OCI-LY1 (cell line): ENCODE results near the gene NPLOC4.
A peak's percentile ranks its signal among the peaks of the same experiment; 100 is the strongest.

Experiments
- H2AFZ ChIP-seq: fragments of 200-600 bp; sonication (generic), shearing (Covaris generic); 2 replicates; pipeline ENCODE4 v1.6.0; 2014; ENCODE audit warnings: antibody characterized with exemption, mild to moderate bottlenecking, low read length
- H3F3A ChIP-seq: fragments of 200-600 bp; sonication (generic), shearing (Covaris generic); 2 replicates; pipeline ENCODE4 v1.6.0; 2014; ENCODE audit warnings: mild to moderate bottlenecking, antibody characterized with exemption, low read length, moderate library complexity; ENCODE audit not compliant: insufficient read depth
- H3K27ac ChIP-seq: fragments of 200-600 bp; sonication (generic); 2 replicates; pipeline ENCODE4 v1.5.1; 2014; ENCODE audit warnings: low read length, mixed run types, mild to moderate bottlenecking, low read depth; ENCODE audit not compliant: poor library complexity, severe bottlenecking
- H3K27me3 ChIP-seq: fragments of 200-600 bp; sonication (generic); 2 replicates; pipeline ENCODE4 v1.6.0; 2014; ENCODE audit warnings: antibody characterized with exemption, mild to moderate bottlenecking, low read length, moderate library complexity; ENCODE audit not compliant: insufficient read depth
- H3K36me3 ChIP-seq: fragments of 200-600 bp; sonication (generic); 2 replicates; pipeline ENCODE4 v1.6.1; 2014; ENCODE audit warnings: mild to moderate bottlenecking, antibody characterized with exemption, low read length, moderate library complexity, mixed read lengths; ENCODE audit not compliant: insufficient read depth
- H3K4me1 ChIP-seq: fragments of 200-600 bp; sonication (generic); 2 replicates; pipeline ENCODE4 v1.5.1; 2014; ENCODE audit warnings: mild to moderate bottlenecking, low read length, moderate library complexity; ENCODE audit not compliant: insufficient read depth, severe bottlenecking
- H3K4me2 ChIP-seq: fragments of 200-600 bp; sonication (generic), shearing (Covaris generic); 2 replicates; pipeline ENCODE4 v1.6.1; 2014; ENCODE audit warnings: low read length
- H3K4me3 ChIP-seq: fragments of 200-600 bp; sonication (generic); 2 replicates; pipeline ENCODE4 v1.5.1; 2014; ENCODE audit warnings: low read length, low read depth, mild to moderate bottlenecking, mixed read lengths; ENCODE audit not compliant: poor library complexity, severe bottlenecking
- H3K79me2 ChIP-seq: fragments of 200-600 bp; shearing (Covaris generic); 2 replicates; pipeline ENCODE4 v1.6.1; 2016; ENCODE audit warnings: mixed run types, low read length, mixed read lengths; ENCODE audit not compliant: insufficient read depth
- H3K9ac ChIP-seq: fragments of 200-600 bp; sonication (generic), shearing (Covaris generic); 2 replicates; pipeline ENCODE4 v1.6.1; 2014; ENCODE audit warnings: mild to moderate bottlenecking, low read length, mixed read lengths
- H3K9me2 ChIP-seq: fragments of 200-600 bp; sonication (generic), shearing (Covaris generic); 2 replicates; pipeline ENCODE4 v1.6.1; 2014; ENCODE audit warnings: low read depth, mild to moderate bottlenecking, low read length, mixed read lengths
- H3K9me3 ChIP-seq: fragments of 200-600 bp; shearing (Covaris generic); 2 replicates; pipeline ENCODE4 v1.6.1; 2014; ENCODE audit warnings: low read length, mixed read lengths
- H4K20me1 ChIP-seq: fragments of 200-600 bp; sonication (generic), shearing (Covaris generic); 2 replicates; pipeline ENCODE4 v1.6.0; 2016; ENCODE audit warnings: mild to moderate bottlenecking, low read length; ENCODE audit not compliant: insufficient read depth
- EZH2 ChIP-seq: fragments of 200-600 bp; sonication (generic), shearing (Covaris generic); IDR thresholded peaks from 2 replicates; pipeline ENCODE4 v1.8.0; 2017; ENCODE audit warnings: borderline replicate concordance, mixed run types, mild to moderate bottlenecking, antibody characterized with exemption, low read length, moderate library complexity, mixed read lengths
- TF ChIP-seq, protein P1 (sequence below): fragments of 200-600 bp; sonication (generic), shearing (Covaris generic); IDR thresholded peaks from 2 replicates; pipeline ENCODE4 v1.5.1; 2017; ENCODE audit warnings: mild to moderate bottlenecking, antibody characterized with exemption, low read length, moderate library complexity, mixed read lengths

Gene NPLOC4

DNA sequence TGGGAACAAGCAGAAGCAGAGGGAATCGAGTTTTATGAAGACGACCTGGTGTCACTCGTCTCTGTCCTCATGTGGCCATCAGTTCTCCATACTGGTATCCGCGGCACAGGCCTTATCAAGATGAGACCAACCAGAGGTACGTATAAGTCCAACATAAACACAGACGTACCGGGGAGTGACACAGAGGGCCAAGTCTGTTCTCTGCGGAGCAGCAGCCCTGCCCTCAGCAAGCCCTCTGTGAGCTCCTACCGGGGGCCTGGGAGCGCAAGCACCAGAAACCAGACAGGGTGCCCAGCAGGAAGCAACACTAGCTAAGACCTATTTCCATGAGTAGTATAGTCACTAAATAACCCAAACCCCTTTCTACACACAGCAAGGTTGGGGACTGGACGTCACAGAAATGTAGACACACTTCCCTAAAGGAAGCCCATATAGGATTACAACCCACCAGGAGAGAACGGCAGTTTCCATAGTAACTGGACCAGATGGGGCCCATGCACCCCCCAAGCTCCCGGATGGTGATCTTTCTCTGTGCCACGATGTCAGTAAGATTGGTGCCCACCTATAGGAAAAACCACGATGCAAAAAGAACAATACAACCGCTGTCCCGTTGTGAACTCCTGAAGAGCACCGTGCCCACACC, 45.8 kb upstream of the NPLOC4 start:
- H3K36me3 ChIP-seq: peaks cover 24% of the 10 kb centered on the region; the same call in 1 of the 2 replicates
- peaks cover 28% of the 10 kb centered on the region for H3K4me1 ChIP-seq
- H3K4me2 ChIP-seq: peak overlapping the region; percentile 87
- peak overlapping the region; percentile 86 for H3K9ac ChIP-seq
- H3K79me2 ChIP-seq: peaks cover 15% of the 10 kb centered on the region
- no peaks in the 10 kb centered on the region for H3K9me3 ChIP-seq
- H3K9me2 ChIP-seq: no peaks in the 10 kb centered on the region
- TF ChIP-seq, protein P1, sequence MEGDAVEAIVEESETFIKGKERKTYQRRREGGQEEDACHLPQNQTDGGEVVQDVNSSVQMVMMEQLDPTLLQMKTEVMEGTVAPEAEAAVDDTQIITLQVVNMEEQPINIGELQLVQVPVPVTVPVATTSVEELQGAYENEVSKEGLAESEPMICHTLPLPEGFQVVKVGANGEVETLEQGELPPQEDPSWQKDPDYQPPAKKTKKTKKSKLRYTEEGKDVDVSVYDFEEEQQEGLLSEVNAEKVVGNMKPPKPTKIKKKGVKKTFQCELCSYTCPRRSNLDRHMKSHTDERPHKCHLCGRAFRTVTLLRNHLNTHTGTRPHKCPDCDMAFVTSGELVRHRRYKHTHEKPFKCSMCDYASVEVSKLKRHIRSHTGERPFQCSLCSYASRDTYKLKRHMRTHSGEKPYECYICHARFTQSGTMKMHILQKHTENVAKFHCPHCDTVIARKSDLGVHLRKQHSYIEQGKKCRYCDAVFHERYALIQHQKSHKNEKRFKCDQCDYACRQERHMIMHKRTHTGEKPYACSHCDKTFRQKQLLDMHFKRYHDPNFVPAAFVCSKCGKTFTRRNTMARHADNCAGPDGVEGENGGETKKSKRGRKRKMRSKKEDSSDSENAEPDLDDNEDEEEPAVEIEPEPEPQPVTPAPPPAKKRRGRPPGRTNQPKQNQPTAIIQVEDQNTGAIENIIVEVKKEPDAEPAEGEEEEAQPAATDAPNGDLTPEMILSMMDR: no peak
- TF ChIP-seq EZH2: no peak
- no peak overlapping the region for H3K27ac ChIP-seq
- H3K4me3 ChIP-seq: peak overlapping the region; percentile 82
- no peaks in the 10 kb centered on the region for H3F3A ChIP-seq
- no peaks in the 10 kb centered on the region for H4K20me1 ChIP-seq
- H3K27me3 ChIP-seq: no peaks in the 10 kb centered on the region
- no peak overlapping the region for H2AFZ ChIP-seq

DNA sequence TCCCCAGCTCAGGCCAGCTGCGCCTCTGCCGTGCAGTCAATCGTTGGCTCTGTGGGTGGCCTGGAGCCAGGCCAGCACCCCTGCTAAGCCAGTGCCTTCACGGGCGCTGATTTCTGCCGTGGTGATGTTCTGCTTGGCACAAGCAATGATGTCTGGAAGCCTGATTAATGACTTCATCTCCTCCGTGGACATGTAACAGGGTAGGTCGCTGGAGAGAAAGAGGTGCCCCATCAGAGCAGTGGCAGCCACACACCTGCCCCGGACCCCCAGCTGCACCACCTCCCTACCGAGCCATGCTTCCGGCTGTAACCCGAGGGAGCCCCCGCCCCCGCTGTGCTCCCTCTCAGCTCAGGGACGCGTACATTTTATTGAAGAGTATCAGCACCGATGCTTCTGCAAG, 44.8 kb upstream of the NPLOC4 start:
- H4K20me1 ChIP-seq: no peaks in the 10 kb centered on the region
- H3K79me2 ChIP-seq: peaks cover 15% of the 10 kb centered on the region
- no peak overlapping the region for H2AFZ ChIP-seq
- peaks cover 28% of the 10 kb centered on the region for H3K4me1 ChIP-seq
- TF ChIP-seq EZH2: no peak
- TF ChIP-seq, protein P1: no peak
- H3K9ac ChIP-seq: no peak overlapping the region
- no peaks in the 10 kb centered on the region for H3K27me3 ChIP-seq
- no peak overlapping the region for H3K27ac ChIP-seq
- no peaks in the 10 kb centered on the region for H3K9me3 ChIP-seq
- H3K4me2 ChIP-seq: no peak overlapping the region
- H3K4me3 ChIP-seq: no peak overlapping the region
- H3K9me2 ChIP-seq: no peaks in the 10 kb centered on the region
- H3K36me3 ChIP-seq: peaks cover 15% of the 10 kb centered on the region; the same call in 1 of the 2 replicates
- no peaks in the 10 kb centered on the region for H3F3A ChIP-seq

DNA sequence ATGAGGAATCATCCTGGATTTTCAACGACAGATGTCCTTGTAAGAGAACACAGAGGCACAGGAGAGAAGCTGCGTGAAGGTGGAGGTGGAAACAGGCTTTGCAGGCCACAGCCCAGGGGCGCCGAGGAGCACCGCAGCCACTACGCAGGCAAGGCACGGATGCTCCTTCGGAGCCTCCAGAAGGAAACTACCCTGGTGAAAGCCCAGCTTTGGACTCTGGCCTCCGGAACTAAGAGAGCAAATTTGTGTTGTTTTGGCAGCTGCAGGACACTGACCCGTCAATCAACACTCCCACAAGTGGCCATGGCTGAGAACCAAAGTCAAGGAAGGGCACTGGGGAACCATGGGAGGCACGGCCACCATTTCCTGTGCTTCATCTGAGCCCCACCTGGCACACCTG, 43.2 kb upstream of the NPLOC4 start:
- Histone ChIP-seq H3K9ac (no peak overlapping the region), H3K4me2 (no peak overlapping the region), H4K20me1 (no peaks in the 10 kb centered on the region), H3K4me1 (peaks cover 20% of the 10 kb centered on the region), H2AFZ (no peak overlapping the region), H3K79me2 (peaks cover 15% of the 10 kb centered on the region), H3K9me2 (no peaks in the 10 kb centered on the region), H3K36me3 (peaks cover 4% of the 10 kb centered on the region; the same call in 1 of the 2 replicates), H3K9me3 (no peaks in the 10 kb centered on the region), H3K4me3 (no peak overlapping the region), H3K27me3 (no peaks in the 10 kb centered on the region), H3F3A (peaks cover 4% of the 10 kb centered on the region; the same call in 1 of the 2 replicates), H3K27ac (no peak overlapping the region)
- TF ChIP-seq, protein P1: no peak
- no peak for TF ChIP-seq EZH2
